HEK293 (cell line): ENCODE measurements around the gene DTX3L.

Source experiments
- CTCF ChIA-PET: fragments of 350-600 bp; formaldehyde crosslinking; extraction: SDS; loops from one replicate; lab custom pipeline; 2021; ENCODE audit warnings: antibody characterized with exemption; lab: Yijun Ruan, JAX
- POLR2A ChIA-PET: fragments of 300-600 bp; formaldehyde crosslinking; extraction: SDS; loops from one replicate; lab custom pipeline; 2020; ENCODE audit warnings: antibody characterized with exemption, inconsistent platforms; lab: Yijun Ruan, JAX
- H3K27ac ChIP-seq: fragments of 200-500 bp; sonication (Bioruptor generic); 2 replicates; pipeline ENCODE4 v1.5.1; 2014; ENCODE audit warnings: low read depth, low read length, control low read depth, inconsistent platforms; ENCODE audit errors: extremely low read depth
- H3K36me3 ChIP-seq, 2 experiments: fragments of 200-500 bp in 1 of 2; sonication (Bioruptor generic) in 1 of 2; 1 replicate in 1 of 2; 2 replicates in 1 of 2; pipeline ENCODE4 v1.5.1; 2014 to 2017; ENCODE audit warnings: inconsistent platforms in 2 of 2, low read length in 2 of 2; ENCODE audit not compliant: control insufficient read depth in 2 of 2, insufficient read depth in 1 of 2
- H3K4me1 ChIP-seq: fragments of 200-500 bp; sonication (Bioruptor generic); 2 replicates; pipeline ENCODE4 v1.5.1; 2014; ENCODE audit warnings: mild to moderate bottlenecking, low read length, inconsistent platforms; ENCODE audit not compliant: control insufficient read depth, insufficient read depth
- H3K4me3 ChIP-seq: 2 replicates; pipeline ENCODE4 v1.5.1; 2011; ENCODE audit warnings: low read depth, mild to moderate bottlenecking, control low read depth, low read length, moderate library complexity
- H3K9me3 ChIP-seq: fragments of 200-500 bp; sonication (Bioruptor generic); 2 replicates; pipeline ENCODE4 v1.5.1; 2014; ENCODE audit warnings: low read depth, low read length, inconsistent platforms; ENCODE audit not compliant: control insufficient read depth, insufficient read depth
- EGR2 ChIP-seq: fragments of 450-650 bp; formaldehyde crosslinking; IDR thresholded peaks from 2 replicates; pipeline ENCODE4 v1.5.1; 2016; ENCODE audit warnings: low read depth, missing biosample characterization, missing genetic modification characterization
- PRDM1 ChIP-seq: fragments of 450-650 bp; formaldehyde crosslinking; IDR thresholded peaks from 2 replicates; pipeline ENCODE4; 2016; ENCODE audit warnings: missing biosample characterization, missing genetic modification characterization
- PRDM10 ChIP-seq: fragments of 450-650 bp; formaldehyde crosslinking; IDR thresholded peaks from 2 replicates; pipeline ENCODE4 v1.5.1; 2016; ENCODE audit warnings: missing biosample characterization, missing genetic modification characterization
- SP3 ChIP-seq: fragments of 450-650 bp; formaldehyde crosslinking; IDR thresholded peaks from 2 replicates; pipeline ENCODE4 v1.5.1; 2016; ENCODE audit warnings: missing biosample characterization, missing genetic modification characterization
- ZBTB1 ChIP-seq: fragments of 450-650 bp; formaldehyde crosslinking; IDR thresholded peaks from 2 replicates; pipeline ENCODE4 v1.5.1; 2016; ENCODE audit warnings: missing biosample characterization, missing genetic modification characterization
- ZBTB44 ChIP-seq: fragments of 450-650 bp; IDR thresholded peaks from 2 replicates; pipeline ENCODE4 v1.5.1; 2018; ENCODE audit warnings: missing biosample characterization, mild to moderate bottlenecking, missing genetic modification characterization
- ZNF112 ChIP-seq: fragments of 450-650 bp; formaldehyde crosslinking; IDR thresholded peaks from 2 replicates; pipeline ENCODE4 v1.5.0; 2017; ENCODE audit warnings: missing biosample characterization, missing genetic modification characterization
- ZNF174 ChIP-seq: fragments of 450-650 bp; formaldehyde crosslinking; IDR thresholded peaks from 2 replicates; pipeline ENCODE4 v1.5.0; 2017; ENCODE audit warnings: missing biosample characterization, mild to moderate bottlenecking, missing genetic modification characterization
- ZNF292 ChIP-seq: fragments of 450-650 bp; formaldehyde crosslinking; IDR thresholded peaks from 2 replicates; pipeline ENCODE4 v1.5.1; 2016; ENCODE audit warnings: low read depth, missing biosample characterization, missing genetic modification characterization, borderline replicate concordance
- ZNF350 ChIP-seq: fragments of 450-650 bp; formaldehyde crosslinking; IDR thresholded peaks from 2 replicates; pipeline ENCODE4 v1.5.0; 2017; ENCODE audit warnings: missing biosample characterization, mild to moderate bottlenecking, missing genetic modification characterization
- ZNF354C ChIP-seq: fragments of 450-650 bp; formaldehyde crosslinking; IDR thresholded peaks from 2 replicates; pipeline ENCODE4 v1.5.1; 2016; ENCODE audit warnings: missing biosample characterization, missing genetic modification characterization, low read depth, borderline replicate concordance
- ZNF623 ChIP-seq: fragments of 450-650 bp; formaldehyde crosslinking; IDR thresholded peaks from 2 replicates; pipeline ENCODE4 v1.5.1; 2016; ENCODE audit warnings: missing biosample characterization, missing genetic modification characterization
- ZNF704 ChIP-seq: fragments of 450-650 bp; formaldehyde crosslinking; IDR thresholded peaks from 2 replicates; pipeline ENCODE4 v1.5.1; 2016; ENCODE audit warnings: missing biosample characterization, missing genetic modification characterization
- ZNF785 ChIP-seq: fragments of 450-650 bp; formaldehyde crosslinking; IDR thresholded peaks from 2 replicates; pipeline ENCODE4 v1.5.1; 2016; ENCODE audit warnings: missing biosample characterization, missing genetic modification characterization

The DTX3L gene

GRCh38 chr3:122598151-122598550 lies 34.0 kb downstream of the DTX3L start (continued):
- no peak for TF ChIP-seq ZBTB44 (tag by site-specific recombination)
- TF ChIP-seq ZNF112: no peak
- TF ChIP-seq ZNF623: no peak
- no peak for TF ChIP-seq PRDM10 (tag by site-specific recombination)

GRCh38 chr3:122598556-122598955 lies 34.4 kb downstream of the DTX3L start:
- H3K27ac ChIP-seq: no peak overlapping the region
- no peaks in the 10 kb centered on the region for H3K9me3 ChIP-seq
- POLR2A ChIA-PET: no interaction called here
- no peaks in the 10 kb centered on the region for H3K36me3 ChIP-seq
- no peak overlapping the region for H3K4me3 ChIP-seq
- TF ChIP-seq ZNF292 (tag by site-specific recombination): no peak
- CTCF ChIA-PET: interaction anchor here (0.7 kb wide), 1 partner anchor 20 kb away, joined by 4 read pairs; no protein-coding TSS in a partner anchor
- no peaks in the 10 kb centered on the region for H3K4me1 ChIP-seq

- no peak overlapping the region for H3K4me3 ChIP-seq
- ChIA-PET POLR2A (no interaction called here), CTCF (interaction anchor here (0.6 kb wide), 1 partner anchor 209 kb away, joined by 4 read pairs; no protein-coding TSS in a partner anchor)
- no peaks in the 10 kb centered on the region for H3K4me1 ChIP-seq
- TF ChIP-seq ZNF350 (tag by site-specific recombination) (no peak), EGR2 (tag by site-specific recombination) (no peak), ZNF174 (no peak), ZBTB1 (no peak), PRDM1 (tag by site-specific recombination) (no peak)
- TF ChIP-seq, all 188 proteins: peak for 0
- Histone ChIP-seq H3K36me3 (no peaks in the 10 kb centered on the region), H3K9me3 (no peaks in the 10 kb centered on the region), H3K27ac (no peak overlapping the region)
Observed at GRCh38 chr3:122602011-122602710, 38.0 kb downstream of the DTX3L start.

- Histone ChIP-seq H3K9me3 (no peaks in the 10 kb centered on the region), H3K4me3 (no peak overlapping the region), H3K4me1 (no peaks in the 10 kb centered on the region), H3K36me3 (no peaks in the 10 kb centered on the region), H3K27ac (no peak overlapping the region)
- CTCF ChIA-PET: no interaction called here
- POLR2A ChIA-PET: no interaction called here
- no peak for TF ChIP-seq ZNF704
- no peak for TF ChIP-seq SP3 (tag by site-specific recombination)
- TF ChIP-seq ZBTB1: no peak
- no peak for TF ChIP-seq ZNF785 (tag by site-specific recombination)
- TF ChIP-seq ZNF354C (tag by site-specific recombination): no peak
Observed at GRCh38 chr3:122603056-122603455, 38.9 kb downstream of the DTX3L start.
